GM19193 (cell line): ENCODE measurements around the gene PLAU.

Source experiments
- POLR2A ChIP-seq: IDR thresholded peaks from 4 replicates; pipeline ENCODE4 v1.6.1; 2011; ENCODE audit not compliant: insufficient read depth, insufficient read length; ENCODE audit errors: extremely low read depth

The PLAU gene

DNA sequence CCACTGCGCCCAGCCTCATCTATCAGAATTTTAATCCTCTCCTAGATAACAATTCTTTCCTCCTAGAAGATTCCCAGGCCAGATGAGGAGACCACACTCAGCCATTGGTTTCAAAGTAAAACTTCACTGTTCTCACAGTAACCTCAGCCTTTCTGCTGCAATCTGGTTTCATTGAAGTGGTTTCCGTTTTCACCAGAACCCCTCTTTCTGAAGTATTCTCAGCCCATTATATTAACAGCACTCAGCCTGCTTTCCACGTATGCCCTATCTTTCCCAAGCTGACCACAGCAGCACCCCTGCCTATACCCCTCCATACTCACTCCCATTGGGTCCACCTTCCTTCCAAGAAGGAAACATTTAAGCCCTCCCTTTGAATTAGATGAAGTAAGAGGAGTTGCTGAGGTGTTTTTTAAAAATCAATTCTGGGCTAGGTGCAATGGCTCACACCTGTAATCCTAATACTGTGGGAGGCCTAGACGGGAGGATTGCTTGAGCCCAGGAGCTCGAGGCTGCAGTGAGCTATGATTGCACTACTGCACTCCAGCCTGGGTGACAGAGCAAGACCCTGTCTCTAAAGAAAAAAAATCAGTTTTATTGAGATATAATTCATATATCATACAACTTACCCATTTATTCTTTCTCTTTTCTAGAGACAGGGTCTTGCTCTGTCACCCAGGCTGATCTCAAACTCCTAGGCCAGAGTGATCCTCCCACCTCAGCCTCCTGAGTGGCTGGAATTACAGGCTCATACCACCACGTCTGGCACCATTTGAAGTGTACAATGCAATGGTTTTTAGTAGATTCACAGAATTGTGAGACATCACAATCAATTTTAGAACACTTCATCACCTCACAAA, 11.3 kb downstream of the PLAU start:
- TF ChIP-seq POLR2A: no peak

- no peak for TF ChIP-seq POLR2A
Observed at GRCh38 chr10:73922864-73923133, 11.9 kb downstream of the PLAU start.

DNA sequence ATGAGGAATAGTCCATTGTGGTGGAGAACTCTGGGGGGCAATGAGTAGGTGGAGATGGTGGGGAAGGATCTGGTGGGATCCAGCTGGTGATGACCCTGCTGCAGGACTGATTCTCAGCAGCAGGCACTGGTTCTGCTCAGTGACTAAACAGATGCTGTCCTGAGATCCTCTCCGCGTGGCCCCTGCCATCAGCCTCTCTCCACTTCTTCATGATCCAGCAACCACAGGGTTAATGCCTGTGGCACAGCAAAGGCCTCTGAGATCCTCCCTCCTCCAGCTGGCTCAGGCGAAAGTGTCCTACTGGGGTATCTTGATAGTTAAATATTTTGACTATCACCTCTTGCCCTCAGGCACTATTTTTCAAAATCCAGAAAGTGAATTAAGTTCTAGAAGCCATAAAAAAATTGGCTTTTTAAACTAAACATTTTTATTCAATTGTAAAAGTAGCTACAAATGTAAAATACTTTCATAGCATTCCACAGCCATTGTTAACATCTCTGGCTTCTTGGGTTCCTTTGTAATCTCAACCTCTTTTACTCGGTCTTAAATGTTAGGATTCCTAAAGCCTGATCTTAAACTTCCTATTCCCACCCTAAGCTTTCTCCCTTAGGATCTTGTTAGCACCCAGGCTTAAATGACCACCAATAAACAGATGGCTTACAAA, 13.1 kb downstream of the PLAU start:
- TF ChIP-seq POLR2A: no peak

DNA sequence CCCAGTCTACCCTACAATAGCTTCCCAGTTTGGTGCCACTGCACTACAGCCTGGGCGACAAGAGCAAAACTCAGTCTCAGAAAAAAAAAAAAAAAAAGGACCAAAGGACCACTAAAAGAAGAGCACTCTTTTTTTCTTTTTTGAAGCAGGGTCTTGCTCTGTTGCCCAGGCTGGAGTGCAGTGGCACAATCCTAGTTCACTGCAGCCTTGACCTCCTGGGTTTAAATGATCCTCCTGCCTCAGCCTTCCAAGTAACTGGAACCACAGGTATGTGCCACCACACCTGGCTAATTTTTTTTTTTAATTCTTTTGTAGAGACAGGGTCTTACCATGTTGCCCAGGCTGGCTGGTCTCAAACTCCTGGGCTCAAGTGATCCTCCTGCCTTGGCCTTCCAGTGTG, 14.0 kb downstream of the PLAU start:
- no peak for TF ChIP-seq POLR2A

- TF ChIP-seq POLR2A: no peak
Observed at GRCh38 chr10:73925539-73925938, 14.6 kb downstream of the PLAU start.

GRCh38 chr10:73926152-73926764, 15.3 kb downstream of the PLAU start:
- no peak for TF ChIP-seq POLR2A

GRCh38 chr10:73931767-73932619, 21.1 kb downstream of the PLAU start:
- TF ChIP-seq POLR2A: no peak

DNA sequence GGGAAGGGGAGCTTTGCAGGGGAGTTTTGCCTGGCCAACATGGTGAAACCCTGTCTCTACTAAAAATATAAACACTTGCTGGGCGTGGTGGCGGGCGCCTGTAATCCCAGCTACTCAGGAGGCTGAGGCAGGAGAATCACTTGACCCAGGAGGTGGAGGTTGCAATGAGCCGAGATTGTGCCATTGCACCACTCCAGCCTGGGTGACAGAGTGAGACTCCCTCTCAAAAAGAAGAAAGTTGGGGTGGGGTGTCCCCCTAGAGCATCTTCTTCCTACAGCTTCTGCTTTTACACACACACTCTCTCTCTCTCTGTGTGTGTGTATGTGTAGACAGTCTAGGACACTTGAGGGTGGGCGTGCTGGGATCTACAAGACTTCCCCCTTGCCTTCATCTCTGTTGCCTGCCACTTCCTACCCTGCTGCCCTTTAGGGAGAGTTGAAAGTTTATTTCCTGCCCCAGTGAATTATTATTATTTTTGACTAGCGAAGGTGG, 21.7 kb downstream of the PLAU start:
- no peak for TF ChIP-seq POLR2A

DNA sequence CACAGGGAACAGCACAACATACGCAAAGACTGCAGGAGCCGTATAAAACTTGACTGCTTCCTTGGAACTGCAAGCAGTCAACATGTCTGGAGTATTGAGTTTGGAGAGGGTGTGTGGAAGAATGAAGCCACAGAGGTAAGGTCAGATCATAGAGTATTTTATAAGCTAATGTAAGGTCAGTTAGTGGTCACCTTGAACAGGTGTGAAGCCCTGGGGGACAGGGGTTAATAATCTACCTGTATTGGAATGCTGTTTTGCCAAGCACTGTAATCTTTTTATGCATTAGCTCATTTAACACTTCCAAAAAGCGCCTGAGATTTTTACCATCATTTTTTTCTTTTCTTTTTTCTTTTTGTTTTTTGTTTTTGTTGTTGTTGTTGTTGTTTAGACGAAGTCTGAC, 23.1 kb downstream of the PLAU start:
- TF ChIP-seq POLR2A: no peak

DNA sequence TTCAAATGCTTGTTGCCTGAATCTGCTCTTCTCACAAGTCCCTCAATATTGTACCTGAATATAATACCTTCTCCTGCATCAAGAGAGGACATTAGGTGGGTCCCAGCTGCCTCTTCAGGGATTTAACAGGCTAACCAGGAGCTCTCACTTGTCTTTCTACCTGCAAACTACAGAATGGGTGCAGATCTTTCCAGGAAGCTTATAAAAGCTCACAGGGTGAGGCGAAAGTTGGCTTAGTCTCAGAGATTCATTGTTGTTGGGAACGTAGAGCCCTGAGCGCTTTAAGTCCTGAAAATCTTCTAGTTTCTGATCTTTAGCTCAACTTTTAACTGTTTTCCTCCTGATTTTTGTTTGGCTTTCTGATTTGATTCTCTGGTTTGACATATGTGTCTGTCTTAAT, 25.0 kb downstream of the PLAU start:
- TF ChIP-seq POLR2A: no peak

GRCh38 chr10:73937333-73938043, 26.6 kb downstream of the PLAU start:
- TF ChIP-seq POLR2A: no peak

DNA sequence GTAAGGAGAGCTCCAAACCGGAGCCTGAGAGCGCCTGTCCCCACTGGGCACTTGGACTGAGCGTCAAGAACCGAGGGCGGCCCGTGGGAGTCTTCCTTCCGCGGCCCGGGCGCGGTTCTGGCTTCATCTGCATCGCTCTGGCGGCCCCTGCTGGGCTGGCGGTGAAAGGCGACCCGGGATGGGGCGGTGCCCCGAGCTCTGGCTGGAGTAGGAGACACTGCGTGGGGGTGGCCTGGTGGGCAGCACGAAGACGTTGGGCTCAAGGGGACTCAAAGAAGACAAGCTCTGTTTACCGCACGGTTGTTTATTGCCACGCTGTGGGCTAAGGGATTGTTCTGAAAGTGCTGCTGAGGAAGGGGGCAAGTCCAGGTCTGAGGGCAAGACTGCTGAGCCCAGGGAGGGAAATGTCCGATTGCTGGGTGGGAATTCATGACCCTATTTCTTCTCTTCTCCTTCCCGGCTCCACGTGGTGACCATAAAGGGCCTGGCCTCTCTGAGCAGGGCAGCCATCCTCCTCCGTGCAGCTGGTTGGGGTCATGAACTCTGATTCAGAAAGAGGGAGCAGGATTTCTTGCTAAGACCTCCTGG, 29.8 kb downstream of the PLAU start:
- TF ChIP-seq POLR2A: no peak

- no peak for TF ChIP-seq POLR2A
Observed at GRCh38 chr10:73941300-73941699, 30.4 kb downstream of the PLAU start.
